GM23338 (cell line): ENCODE measurements around the gene RNF13.
"Not testable (repeated sequence)": the region's sequence is repeated elsewhere in the genome, so short reads cannot be mapped to it uniquely, and the experiment has no call there.

Source experiments
- CREB1 ChIP-seq: fragments of 250-450 bp; sonication (Bioruptor Pico); IDR thresholded peaks from 2 replicates; pipeline ENCODE4 v1.5.0; 2020; ENCODE audit warnings: low read depth, mild to moderate bottlenecking, moderate library complexity
- EZH2 ChIP-seq: fragments of 200-600 bp; sonication (generic); IDR thresholded peaks from one replicate; pipeline ENCODE4 v1.8.0; 2017; ENCODE audit warnings: antibody characterized with exemption, mild to moderate bottlenecking, low read depth; ENCODE audit not compliant: unreplicated experiment
- EZH2phosphoT487 ChIP-seq: fragments of 200-600 bp; sonication (generic); IDR thresholded peaks from one replicate; pipeline ENCODE4 v1.8.1; 2018; ENCODE audit warnings: antibody characterized with exemption; ENCODE audit not compliant: unreplicated experiment
- JUNB ChIP-seq: IDR thresholded peaks from one replicate; pipeline ENCODE4 v1.6.1; 2016; ENCODE audit warnings: antibody characterized with exemption; ENCODE audit not compliant: unreplicated experiment
- NANOG ChIP-seq: IDR thresholded peaks from 2 replicates; pipeline ENCODE4 v1.6.1; 2016; ENCODE audit warnings: antibody characterized with exemption, borderline replicate concordance
- POLR2AphosphoS5 ChIP-seq: IDR thresholded peaks from 2 replicates; pipeline ENCODE4 v1.6.1; 2016; ENCODE audit warnings: antibody characterized with exemption, low read depth
- STAT1 ChIP-seq: IDR thresholded peaks from one replicate; pipeline ENCODE4 v1.6.1; 2016; ENCODE audit warnings: antibody characterized with exemption; ENCODE audit not compliant: unreplicated experiment
- ZNF114 ChIP-seq: fragments of 250-450 bp; sonication (Bioruptor Pico); IDR thresholded peaks from 2 replicates; pipeline ENCODE4 v1.5.0; 2020; ENCODE audit warnings: mild to moderate bottlenecking, moderate library complexity
- ZNF331 ChIP-seq: fragments of 250-450 bp; sonication (Bioruptor Pico); IDR thresholded peaks from 2 replicates; pipeline ENCODE4 v1.5.0; 2020; ENCODE audit warnings: low read depth, mild to moderate bottlenecking, moderate library complexity
- TF ChIP-seq, protein P1 (sequence below), 2 experiments: fragments of 200-600 bp in 1 of 2; sonication (generic) in 1 of 2; conservative IDR thresholded peaks; 2 replicates each; pipeline versions ENCODE4 v1.5.1 to v1.6.1; 2016 to 2017; ENCODE audit warnings: antibody characterized with exemption in 2 of 2, low read depth in 2 of 2, mild to moderate bottlenecking in 2 of 2, moderate library complexity in 1 of 2
- TF ChIP-seq, protein P2 (sequence below): IDR thresholded peaks from one replicate; pipeline ENCODE4 v1.6.1; 2018; ENCODE audit warnings: antibody characterized with exemption; ENCODE audit not compliant: unreplicated experiment
- TF ChIP-seq, protein P3 (sequence below): IDR thresholded peaks from 2 replicates; pipeline ENCODE4 v1.6.1; 2016; ENCODE audit warnings: antibody characterized with exemption
- TF ChIP-seq, protein P4 (sequence below): fragments of 250-450 bp; sonication (Bioruptor Pico); IDR thresholded peaks from 2 replicates; pipeline ENCODE4 v1.5.0; 2020; ENCODE audit warnings: mild to moderate bottlenecking, moderate library complexity

DNA sequence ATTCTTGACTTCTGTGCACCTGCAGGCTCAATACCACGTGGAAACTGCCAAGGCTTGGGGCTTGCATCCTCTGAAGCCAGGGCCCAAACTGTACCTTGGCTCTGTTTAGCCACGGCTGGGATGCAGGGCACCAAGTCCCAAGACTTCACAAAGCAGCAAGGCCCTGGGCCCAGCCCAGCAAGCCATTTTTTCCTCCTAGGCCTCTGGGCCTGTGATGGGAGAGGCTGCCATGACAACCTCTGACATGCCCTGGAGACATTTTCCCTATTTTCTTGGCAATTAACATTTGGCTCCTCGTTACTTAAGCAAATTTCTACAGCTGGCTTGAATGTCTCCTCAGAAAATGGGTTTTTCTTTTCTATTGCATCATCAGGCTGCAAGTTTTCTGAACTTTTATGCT, 25.5 kb downstream of the RNF13 start:
- not testable (repeated sequence) for TF ChIP-seq EZH2phosphoT487; STAT1; EZH2; POLR2AphosphoS5; CREB1 (CRISPR knock-in tag); NANOG; ZNF114 (CRISPR knock-in tag); JUNB; ZNF331 (CRISPR knock-in tag)
- TF ChIP-seq, protein P1, sequence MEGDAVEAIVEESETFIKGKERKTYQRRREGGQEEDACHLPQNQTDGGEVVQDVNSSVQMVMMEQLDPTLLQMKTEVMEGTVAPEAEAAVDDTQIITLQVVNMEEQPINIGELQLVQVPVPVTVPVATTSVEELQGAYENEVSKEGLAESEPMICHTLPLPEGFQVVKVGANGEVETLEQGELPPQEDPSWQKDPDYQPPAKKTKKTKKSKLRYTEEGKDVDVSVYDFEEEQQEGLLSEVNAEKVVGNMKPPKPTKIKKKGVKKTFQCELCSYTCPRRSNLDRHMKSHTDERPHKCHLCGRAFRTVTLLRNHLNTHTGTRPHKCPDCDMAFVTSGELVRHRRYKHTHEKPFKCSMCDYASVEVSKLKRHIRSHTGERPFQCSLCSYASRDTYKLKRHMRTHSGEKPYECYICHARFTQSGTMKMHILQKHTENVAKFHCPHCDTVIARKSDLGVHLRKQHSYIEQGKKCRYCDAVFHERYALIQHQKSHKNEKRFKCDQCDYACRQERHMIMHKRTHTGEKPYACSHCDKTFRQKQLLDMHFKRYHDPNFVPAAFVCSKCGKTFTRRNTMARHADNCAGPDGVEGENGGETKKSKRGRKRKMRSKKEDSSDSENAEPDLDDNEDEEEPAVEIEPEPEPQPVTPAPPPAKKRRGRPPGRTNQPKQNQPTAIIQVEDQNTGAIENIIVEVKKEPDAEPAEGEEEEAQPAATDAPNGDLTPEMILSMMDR (conservative IDR thresholded peaks at IDR 0.05; ENCODE audit: low read depth in 2 of 2), result not testable (repeated sequence)
- TF ChIP-seq, protein P2, sequence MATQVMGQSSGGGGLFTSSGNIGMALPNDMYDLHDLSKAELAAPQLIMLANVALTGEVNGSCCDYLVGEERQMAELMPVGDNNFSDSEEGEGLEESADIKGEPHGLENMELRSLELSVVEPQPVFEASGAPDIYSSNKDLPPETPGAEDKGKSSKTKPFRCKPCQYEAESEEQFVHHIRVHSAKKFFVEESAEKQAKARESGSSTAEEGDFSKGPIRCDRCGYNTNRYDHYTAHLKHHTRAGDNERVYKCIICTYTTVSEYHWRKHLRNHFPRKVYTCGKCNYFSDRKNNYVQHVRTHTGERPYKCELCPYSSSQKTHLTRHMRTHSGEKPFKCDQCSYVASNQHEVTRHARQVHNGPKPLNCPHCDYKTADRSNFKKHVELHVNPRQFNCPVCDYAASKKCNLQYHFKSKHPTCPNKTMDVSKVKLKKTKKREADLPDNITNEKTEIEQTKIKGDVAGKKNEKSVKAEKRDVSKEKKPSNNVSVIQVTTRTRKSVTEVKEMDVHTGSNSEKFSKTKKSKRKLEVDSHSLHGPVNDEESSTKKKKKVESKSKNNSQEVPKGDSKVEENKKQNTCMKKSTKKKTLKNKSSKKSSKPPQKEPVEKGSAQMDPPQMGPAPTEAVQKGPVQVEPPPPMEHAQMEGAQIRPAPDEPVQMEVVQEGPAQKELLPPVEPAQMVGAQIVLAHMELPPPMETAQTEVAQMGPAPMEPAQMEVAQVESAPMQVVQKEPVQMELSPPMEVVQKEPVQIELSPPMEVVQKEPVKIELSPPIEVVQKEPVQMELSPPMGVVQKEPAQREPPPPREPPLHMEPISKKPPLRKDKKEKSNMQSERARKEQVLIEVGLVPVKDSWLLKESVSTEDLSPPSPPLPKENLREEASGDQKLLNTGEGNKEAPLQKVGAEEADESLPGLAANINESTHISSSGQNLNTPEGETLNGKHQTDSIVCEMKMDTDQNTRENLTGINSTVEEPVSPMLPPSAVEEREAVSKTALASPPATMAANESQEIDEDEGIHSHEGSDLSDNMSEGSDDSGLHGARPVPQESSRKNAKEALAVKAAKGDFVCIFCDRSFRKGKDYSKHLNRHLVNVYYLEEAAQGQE, result not testable (repeated sequence)
- TF ChIP-seq, protein P3, sequence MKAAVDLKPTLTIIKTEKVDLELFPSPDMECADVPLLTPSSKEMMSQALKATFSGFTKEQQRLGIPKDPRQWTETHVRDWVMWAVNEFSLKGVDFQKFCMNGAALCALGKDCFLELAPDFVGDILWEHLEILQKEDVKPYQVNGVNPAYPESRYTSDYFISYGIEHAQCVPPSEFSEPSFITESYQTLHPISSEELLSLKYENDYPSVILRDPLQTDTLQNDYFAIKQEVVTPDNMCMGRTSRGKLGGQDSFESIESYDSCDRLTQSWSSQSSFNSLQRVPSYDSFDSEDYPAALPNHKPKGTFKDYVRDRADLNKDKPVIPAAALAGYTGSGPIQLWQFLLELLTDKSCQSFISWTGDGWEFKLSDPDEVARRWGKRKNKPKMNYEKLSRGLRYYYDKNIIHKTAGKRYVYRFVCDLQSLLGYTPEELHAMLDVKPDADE, result not testable (repeated sequence)
- TF ChIP-seq, protein P4, sequence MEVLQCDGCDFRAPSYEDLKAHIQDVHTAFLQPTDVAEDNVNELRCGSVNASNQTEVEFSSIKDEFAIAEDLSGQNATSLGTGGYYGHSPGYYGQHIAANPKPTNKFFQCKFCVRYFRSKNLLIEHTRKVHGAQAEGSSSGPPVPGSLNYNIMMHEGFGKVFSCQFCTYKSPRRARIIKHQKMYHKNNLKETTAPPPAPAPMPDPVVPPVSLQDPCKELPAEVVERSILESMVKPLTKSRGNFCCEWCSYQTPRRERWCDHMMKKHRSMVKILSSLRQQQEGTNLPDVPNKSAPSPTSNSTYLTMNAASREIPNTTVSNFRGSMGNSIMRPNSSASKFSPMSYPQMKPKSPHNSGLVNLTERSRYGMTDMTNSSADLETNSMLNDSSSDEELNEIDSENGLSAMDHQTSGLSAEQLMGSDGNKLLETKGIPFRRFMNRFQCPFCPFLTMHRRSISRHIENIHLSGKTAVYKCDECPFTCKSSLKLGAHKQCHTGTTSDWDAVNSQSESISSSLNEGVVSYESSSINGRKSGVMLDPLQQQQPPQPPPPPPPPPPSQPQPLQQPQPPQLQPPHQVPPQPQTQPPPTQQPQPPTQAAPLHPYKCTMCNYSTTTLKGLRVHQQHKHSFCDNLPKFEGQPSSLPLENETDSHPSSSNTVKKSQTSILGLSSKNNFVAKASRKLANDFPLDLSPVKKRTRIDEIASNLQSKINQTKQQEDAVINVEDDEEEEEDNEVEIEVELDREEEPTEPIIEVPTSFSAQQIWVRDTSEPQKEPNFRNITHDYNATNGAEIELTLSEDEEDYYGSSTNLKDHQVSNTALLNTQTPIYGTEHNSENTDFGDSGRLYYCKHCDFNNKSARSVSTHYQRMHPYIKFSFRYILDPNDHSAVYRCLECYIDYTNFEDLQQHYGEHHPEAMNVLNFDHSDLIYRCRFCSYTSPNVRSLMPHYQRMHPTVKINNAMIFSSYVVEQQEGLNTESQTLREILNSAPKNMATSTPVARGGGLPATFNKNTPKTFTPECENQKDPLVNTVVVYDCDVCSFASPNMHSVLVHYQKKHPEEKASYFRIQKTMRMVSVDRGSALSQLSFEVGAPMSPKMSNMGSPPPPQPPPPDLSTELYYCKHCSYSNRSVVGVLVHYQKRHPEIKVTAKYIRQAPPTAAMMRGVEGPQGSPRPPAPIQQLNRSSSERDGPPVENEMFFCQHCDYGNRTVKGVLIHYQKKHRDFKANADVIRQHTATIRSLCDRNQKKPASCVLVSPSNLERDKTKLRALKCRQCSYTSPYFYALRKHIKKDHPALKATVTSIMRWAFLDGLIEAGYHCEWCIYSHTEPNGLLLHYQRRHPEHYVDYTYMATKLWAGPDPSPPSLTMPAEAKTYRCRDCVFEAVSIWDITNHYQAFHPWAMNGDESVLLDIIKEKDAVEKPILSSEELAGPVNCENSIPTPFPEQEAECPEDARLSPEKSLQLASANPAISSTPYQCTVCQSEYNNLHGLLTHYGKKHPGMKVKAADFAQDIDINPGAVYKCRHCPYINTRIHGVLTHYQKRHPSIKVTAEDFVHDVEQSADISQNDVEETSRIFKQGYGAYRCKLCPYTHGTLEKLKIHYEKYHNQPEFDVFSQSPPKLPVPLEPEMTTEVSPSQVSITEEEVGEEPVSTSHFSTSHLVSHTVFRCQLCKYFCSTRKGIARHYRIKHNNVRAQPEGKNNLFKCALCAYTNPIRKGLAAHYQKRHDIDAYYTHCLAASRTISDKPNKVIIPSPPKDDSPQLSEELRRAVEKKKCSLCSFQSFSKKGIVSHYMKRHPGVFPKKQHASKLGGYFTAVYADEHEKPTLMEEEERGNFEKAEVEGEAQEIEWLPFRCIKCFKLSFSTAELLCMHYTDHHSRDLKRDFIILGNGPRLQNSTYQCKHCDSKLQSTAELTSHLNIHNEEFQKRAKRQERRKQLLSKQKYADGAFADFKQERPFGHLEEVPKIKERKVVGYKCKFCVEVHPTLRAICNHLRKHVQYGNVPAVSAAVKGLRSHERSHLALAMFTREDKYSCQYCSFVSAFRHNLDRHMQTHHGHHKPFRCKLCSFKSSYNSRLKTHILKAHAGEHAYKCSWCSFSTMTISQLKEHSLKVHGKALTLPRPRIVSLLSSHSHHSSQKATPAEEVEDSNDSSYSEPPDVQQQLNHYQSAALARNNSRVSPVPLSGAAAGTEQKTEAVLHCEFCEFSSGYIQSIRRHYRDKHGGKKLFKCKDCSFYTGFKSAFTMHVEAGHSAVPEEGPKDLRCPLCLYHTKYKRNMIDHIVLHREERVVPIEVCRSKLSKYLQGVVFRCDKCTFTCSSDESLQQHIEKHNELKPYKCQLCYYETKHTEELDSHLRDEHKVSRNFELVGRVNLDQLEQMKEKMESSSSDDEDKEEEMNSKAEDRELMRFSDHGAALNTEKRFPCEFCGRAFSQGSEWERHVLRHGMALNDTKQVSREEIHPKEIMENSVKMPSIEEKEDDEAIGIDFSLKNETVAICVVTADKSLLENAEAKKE (CRISPR knock-in tag), result not testable (repeated sequence)
